ENCODE results near the gene PI4KB. TPM values are rescaled to one million over a fixed set of nuclear protein-coding genes. Genes with fewer than 3 reads are reported as not detected.

Gene PI4KB
- total and polyA plus RNA-seq, 2 of the 13 experiments (the other 11 are each of a cell fraction or from before 2014, with no cell fraction given), result 19.5 to 29.3 TPM

GRCh38 chr1:151281225-151281968 is 45.8 kb downstream of the PI4KB start (continued):
- no peak; the same call in 1 of the 2 replicates for TF ChIP-seq HMG20B (CRISPR knock-in tag; conservative IDR thresholded peaks at IDR 0.05)
- TF ChIP-seq ZBTB39 (CRISPR knock-in tag; IDR thresholded peaks at IDR 0.05), result 0 out of 2 replicates have a peak, but pooled peaks have one; percentile 70
- TF ChIP-seq ZNF468 (CRISPR knock-in tag; IDR thresholded peaks at IDR 0.05), result peak; percentile 89; the same call in 1 of the 2 replicates
- TF ChIP-seq NCOA1 (CRISPR knock-in tag; IDR thresholded peaks at IDR 0.05), result peak; percentile 92; the same call in 1 of the 2 replicates
- peak; percentile 98 for TF ChIP-seq HOXA3 (CRISPR knock-in tag; IDR thresholded peaks at IDR 0.05)
- peak; percentile 73 for TF ChIP-seq SALL1 (CRISPR knock-in tag; IDR thresholded peaks at IDR 0.05)
- TF ChIP-seq NFATC3 (CRISPR knock-in tag; IDR thresholded peaks at IDR 0.05), result 0 out of 2 replicates have a peak, but pooled peaks have one; percentile 68
- peak; percentile 64; the same call in 1 of the 2 replicates for TF ChIP-seq ZBTB2 (CRISPR knock-in tag; IDR thresholded peaks at IDR 0.05; ENCODE audit: low read depth)
- 0 out of 2 replicates have a peak, but pooled peaks have one; percentile 7 for TF ChIP-seq ZBTB7A (CRISPR knock-in tag; IDR thresholded peaks at IDR 0.05)
- no peak for TF ChIP-seq ZNF773 (CRISPR knock-in tag; IDR thresholded peaks at IDR 0.05; ENCODE audit: borderline replicate concordance)
- peak; percentile 2 for TF ChIP-seq MEIS2 (CRISPR knock-in tag; IDR thresholded peaks at IDR 0.05)
- peak; percentile 69; the same call in 1 of the 2 replicates for TF ChIP-seq TARDBP (CRISPR knock-in tag; IDR thresholded peaks at IDR 0.05)
- peak; percentile 94 for TF ChIP-seq ZFP91 (CRISPR knock-in tag; IDR thresholded peaks at IDR 0.05; ENCODE audit: borderline replicate concordance)
- peak; percentile 99 for TF ChIP-seq ZNF740 (CRISPR knock-in tag; IDR thresholded peaks at IDR 0.05)
- TF ChIP-seq ZHX1 (CRISPR knock-in tag; IDR thresholded peaks at IDR 0.05; ENCODE audit: low read depth), result peak; percentile 98
- peak; percentile 37; the same call in 1 of the 2 replicates for TF ChIP-seq CBFB (CRISPR knock-in tag; IDR thresholded peaks at IDR 0.05)
- TF ChIP-seq ONECUT2 (CRISPR knock-in tag; IDR thresholded peaks at IDR 0.05), result 0 out of 2 replicates have a peak, but pooled peaks have one; percentile 2
- peak; percentile 8; the same call in 1 of the 2 replicates for TF ChIP-seq ZNF160 (CRISPR knock-in tag; IDR thresholded peaks at IDR 0.05)
- no peak for TF ChIP-seq ZNF572 (CRISPR knock-in tag; IDR thresholded peaks at IDR 0.05)

Data from HepG2 (cell line).